H1 (cell line): Measurements from ENCODE around the gene MICU1. TPM values are rescaled to one million over a fixed set of nuclear protein-coding genes. Genes with fewer than 3 reads are reported as not detected.
A peak's percentile ranks its signal among the peaks of the same experiment; 100 is the strongest.

ENCODE experiments used
- CHD7 ChIP-seq: fragments of 300-600 bp; sonication (generic); IDR thresholded peaks from 2 replicates; pipeline ENCODE4 v1.7.1; 2012; ENCODE audit warnings: low read length, moderate library complexity, mild to moderate bottlenecking, inconsistent platforms; ENCODE audit not compliant: insufficient replicate concordance
- CREB1 ChIP-seq: IDR thresholded peaks from 2 replicates; pipeline ENCODE4 v1.6.1; 2012; ENCODE audit warnings: inconsistent platforms
- JUND ChIP-seq: IDR thresholded peaks from 2 replicates; pipeline ENCODE4 v1.6.1; 2011; ENCODE audit warnings: mild to moderate bottlenecking, improper control_type of control experiment, low read length
- RNF2 ChIP-seq: fragments of 200-900, 300-1000 bp; sonication (generic); IDR thresholded peaks from 2 replicates; pipeline ENCODE4 v1.7.1; 2016; ENCODE audit warnings: borderline replicate concordance, low read depth, mild to moderate bottlenecking, antibody characterized with exemption, low read length; ENCODE audit not compliant: poor library complexity, severe bottlenecking; ENCODE audit errors: missing control alignments
- SP2 ChIP-seq: IDR thresholded peaks from 2 replicates; pipeline ENCODE4 v1.6.1; 2012; ENCODE audit warnings: mild to moderate bottlenecking, low read length, inconsistent platforms
- TBP ChIP-seq: IDR thresholded peaks from 2 replicates; pipeline ENCODE4 v1.6.1; 2011; ENCODE audit warnings: low read depth, low read length, improper control_type of control experiment
- TEAD4 ChIP-seq: IDR thresholded peaks from 2 replicates; pipeline ENCODE4 v1.6.1; 2012; ENCODE audit warnings: low read depth, low read length, inconsistent platforms, mixed read lengths
- polyA plus RNA-seq, 7 experiments: library from polyadenylated mRNA; depleted of rRNA in 3 of 7; stranded (reverse) in 5 of 7; unstranded in 2 of 7; fragments of >200 nt in 5 of 7; fragments of 200-250 nt in 2 of 7; gene quantifications; 1 replicate in 5 of 7; 2 replicates in 1 of 7; 4 replicates in 1 of 7; pipeline versions ENCODE4 v1.2.1 to v1.2.3, GENCODE V29; 2011 to 2013; ENCODE audit warnings: missing spikeins in 2 of 7, mixed read lengths in 2 of 7
- total RNA-seq: library from RNA; stranded (reverse); fragmentation: NEBNext Ultra II Directional; extraction: Animal tissue kit (Norgen Biotek cat#: 25700); gene quantifications from 2 replicates; pipeline ENCODE4 v1.2.1, GENCODE V29; 2021
- TF ChIP-seq, protein P1 (sequence below): IDR thresholded peaks from 2 replicates; pipeline ENCODE4 v1.6.1; 2012; ENCODE audit warnings: low read length, inconsistent platforms

The MICU1 gene
- total and polyA plus RNA-seq, 2 of the 8 experiments (the other 6 are each of a cell fraction or from before 2014, with no cell fraction given), result 18.0 to 36.7 TPM

DNA sequence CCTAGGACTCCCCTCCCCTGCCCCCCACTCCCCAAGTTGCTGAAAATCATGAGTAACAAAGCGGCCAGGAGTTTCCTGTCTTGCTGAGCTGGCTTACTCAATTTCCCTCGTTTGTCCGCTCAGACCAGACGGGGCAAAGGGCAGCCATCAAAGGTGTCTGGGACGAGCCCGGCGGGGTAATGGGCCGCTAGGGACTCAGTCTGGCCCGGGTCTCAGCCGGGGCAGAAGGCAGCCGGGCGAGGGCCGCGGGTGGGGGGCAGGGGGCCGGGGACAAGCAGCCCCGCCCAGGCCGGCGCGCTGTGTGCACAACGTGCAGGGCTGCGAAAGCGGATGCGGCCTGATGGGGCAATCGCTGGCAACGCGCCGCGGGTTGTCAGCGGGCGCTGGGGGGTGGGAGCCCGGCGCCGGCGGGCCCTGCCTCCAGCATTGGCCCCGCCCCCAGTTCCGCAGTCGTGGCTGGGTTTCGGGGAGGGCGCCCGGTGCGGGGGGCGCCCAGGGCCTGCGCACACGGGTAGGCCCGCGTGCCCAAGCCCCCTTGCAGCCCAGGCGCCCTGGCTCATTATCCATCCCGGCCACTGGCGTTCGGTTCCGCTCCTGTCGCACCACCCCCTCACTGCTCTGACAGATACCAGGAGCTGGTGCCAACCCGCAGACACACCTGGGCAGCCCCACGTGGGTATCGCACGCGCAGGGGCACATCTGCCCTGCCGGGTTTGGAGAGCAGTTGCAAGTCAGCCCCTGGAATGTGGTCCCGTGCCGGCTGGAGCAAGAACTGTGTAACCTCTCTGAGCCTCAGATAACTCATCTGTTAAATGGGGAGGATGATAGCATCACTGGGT lies 306.2 kb downstream of the MICU1 start (continued):
- TF ChIP-seq RNF2, result no peak
- TF ChIP-seq TEAD4, result peak; percentile 88
- TF ChIP-seq, protein P1, sequence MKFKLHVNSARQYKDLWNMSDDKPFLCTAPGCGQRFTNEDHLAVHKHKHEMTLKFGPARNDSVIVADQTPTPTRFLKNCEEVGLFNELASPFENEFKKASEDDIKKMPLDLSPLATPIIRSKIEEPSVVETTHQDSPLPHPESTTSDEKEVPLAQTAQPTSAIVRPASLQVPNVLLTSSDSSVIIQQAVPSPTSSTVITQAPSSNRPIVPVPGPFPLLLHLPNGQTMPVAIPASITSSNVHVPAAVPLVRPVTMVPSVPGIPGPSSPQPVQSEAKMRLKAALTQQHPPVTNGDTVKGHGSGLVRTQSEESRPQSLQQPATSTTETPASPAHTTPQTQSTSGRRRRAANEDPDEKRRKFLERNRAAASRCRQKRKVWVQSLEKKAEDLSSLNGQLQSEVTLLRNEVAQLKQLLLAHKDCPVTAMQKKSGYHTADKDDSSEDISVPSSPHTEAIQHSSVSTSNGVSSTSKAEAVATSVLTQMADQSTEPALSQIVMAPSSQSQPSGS, result no peak
- TF ChIP-seq JUND, result no peak
- TF ChIP-seq TBP, result peak; percentile 37; the same call in 1 of the 2 replicates
- no peak for TF ChIP-seq SP2
- TF ChIP-seq CREB1, result no peak
- no peak for TF ChIP-seq CHD7
